CD4-positive, alpha-beta memory T cell (primary cell): ENCODE data around the gene PSMD13. TPM values are rescaled to one million over a fixed set of nuclear protein-coding genes. Genes with fewer than 3 reads are reported as not detected.

ENCODE experiments used
- CTCF ChIA-PET: fragments of 350-600 bp; sonication (Branson Sonifier 250); formaldehyde crosslinking; loops from one replicate; lab custom pipeline; 2021; ENCODE audit warnings: inconsistent platforms; ENCODE audit not compliant: partially characterized antibody; lab: Charles Lee
- POLR2A ChIA-PET: fragments of 350-600 bp; sonication (Branson Sonifier 250); formaldehyde crosslinking; loops from one replicate; lab custom pipeline; 2021; ENCODE audit not compliant: partially characterized antibody; lab: Charles Lee
- DNase-seq, 5 donors: peaks; one replicate each; pipeline versions ENCODE4 v3.0.0 to v3.0.0-alpha.2; 2020 to 2022; ENCODE audit warnings: mixed read lengths in 1 of 5
- H3K27ac ChIP-seq: one replicate; pipeline ENCODE4 v1.7.0; 2013; ENCODE audit warnings: low read depth, low read length
- H3K27me3 ChIP-seq: 2 replicates; pipeline ENCODE4 v1.7.0; 2013; ENCODE audit warnings: mild to moderate bottlenecking, low read length, moderate library complexity; ENCODE audit not compliant: insufficient read depth
- H3K36me3 ChIP-seq: 2 replicates; pipeline ENCODE4 v1.7.0; 2013; ENCODE audit warnings: mild to moderate bottlenecking, low read length, moderate library complexity; ENCODE audit not compliant: insufficient read depth
- H3K4me1 ChIP-seq: 2 replicates; pipeline ENCODE4 v1.7.0; 2013; ENCODE audit warnings: mild to moderate bottlenecking, low read length, moderate library complexity; ENCODE audit not compliant: insufficient read depth
- H3K4me3 ChIP-seq, 2 donors: one replicate each; pipeline ENCODE4 v1.7.0; 2013; ENCODE audit warnings: low read length in 2 of 2, mild to moderate bottlenecking in 1 of 2
- H3K9me3 ChIP-seq, 2 donors: one replicate each; pipeline ENCODE4 v1.7.0; 2013; ENCODE audit warnings: low read length in 2 of 2, control low read depth in 1 of 2; ENCODE audit not compliant: control insufficient read depth in 1 of 2
- H3K27ac Mint-ChIP-seq, 7 donors: one replicate each; pipeline ENCODE4 v1.8.0; 2020 to 2021; ENCODE audit warnings: mixed read lengths in 7 of 7, mild to moderate bottlenecking in 6 of 7, inconsistent platforms in 3 of 7, moderate library complexity in 3 of 7
- H3K27me3 Mint-ChIP-seq, 2 donors: one replicate each; pipeline ENCODE4 v1.8.0; 2020 to 2021; ENCODE audit warnings: mixed read lengths in 2 of 2
- H3K36me3 Mint-ChIP-seq, 2 donors: one replicate each; pipeline ENCODE4 v1.8.0; 2020 to 2021; ENCODE audit warnings: mixed read lengths in 2 of 2, inconsistent platforms in 1 of 2, mild to moderate bottlenecking in 1 of 2
- H3K4me1 Mint-ChIP-seq, 4 donors: one replicate each; pipeline ENCODE4 v1.8.0; 2020 to 2021; ENCODE audit warnings: mixed read lengths in 4 of 4, mild to moderate bottlenecking in 1 of 4
- H3K4me3 Mint-ChIP-seq, 8 donors: one replicate each; pipeline ENCODE4 v1.8.0; 2020 to 2021; ENCODE audit warnings: mixed read lengths in 8 of 8, mild to moderate bottlenecking in 7 of 8, moderate library complexity in 6 of 8, inconsistent platforms in 3 of 8
- H3K9me3 Mint-ChIP-seq, 8 donors: one replicate each; pipeline ENCODE4 v1.8.0; 2020 to 2021; ENCODE audit warnings: mixed read lengths in 8 of 8, mild to moderate bottlenecking in 5 of 8, inconsistent platforms in 3 of 8, moderate library complexity in 1 of 8
- intact Hi-C: fragments of 100-400 bp; cut with micrococcal nuclease; formaldehyde crosslinking; loops from one replicate; pipeline ENCODE4 v1.15.1; 2023
- polyA plus RNA-seq, 2 donors: library from polyadenylated mRNA; unstranded; fragments of 300-500 nt; fragmentation: Illumina TruSeq; gene quantifications; one replicate each; pipeline ENCODE4 v1.2.3, GENCODE V29; 2021
- total RNA-seq, 2 experiments: library from RNA; stranded (reverse); gene quantifications; one replicate each; pipeline ENCODE4 v1.2.3, GENCODE V29; 2021

PSMD13 gene
- total and polyA plus RNA-seq, 4 experiments from 2014 or later: 99.9 to 247 (median 143) TPM

- peaks cover 55% of the 10 kb centered on the region for H3K36me3 ChIP-seq
- Mint-ChIP-seq H3K9me3 (peaks cover 0 to 3% (median 0%) of the 10 kb centered on the region in 8 donors), H3K27me3 (no peaks in the 10 kb centered on the region), H3K27ac (peak overlapping the region in 4 of 7 donors; percentile 51 to 79 (median 76)), H3K36me3 (peaks cover 26 to 79% of the 10 kb centered on the region in 2 donors), H3K4me1 (peaks cover 2 to 37% (median 20%) of the 10 kb centered on the region in 4 donors), H3K4me3 (peak overlapping the region in 2 of 8 donors; percentile 26 to 62)
- H3K27me3 ChIP-seq: no peaks in the 10 kb centered on the region
- H3K9me3 ChIP-seq: no peaks in the 10 kb centered on the region
- no peak for DNase-seq
- CTCF ChIA-PET: no interaction called here
- H3K4me1 ChIP-seq: peaks cover 19% of the 10 kb centered on the region
- no peak overlapping the region for H3K4me3 ChIP-seq
- H3K27ac ChIP-seq: no peak overlapping the region
- intact Hi-C loops: no loop called here
- POLR2A ChIA-PET: interaction anchor here (0.7 to 1.7 kb wide), 4 partner anchors 11 to 75 kb away, joined by 3 to 7 read pairs (median 4); no protein-coding TSS in a partner anchor
Observed at GRCh38 chr11:211741-212140, 25.0 kb upstream of the PSMD13 start.

GRCh38 chr11:212150-213100 is 24.4 kb upstream of the PSMD13 start:
- intact Hi-C loops: no loop called here
- no peaks in the 10 kb centered on the region for H3K9me3 ChIP-seq
- H3K27ac ChIP-seq: no peak overlapping the region
- ChIA-PET POLR2A (interaction anchor here (0.7 to 1.7 kb wide), 6 partner anchors 10 to 204 kb away, joined by 3 to 7 read pairs (median 4); partner anchors contain the start of gene PSMD13), CTCF (interaction anchor here (0.6 to 1.2 kb wide), 2 partner anchors 25 to 235 kb away, joined by 3 read pairs; partner anchors contain the start of gene PSMD13)
- no peaks in the 10 kb centered on the region for H3K27me3 ChIP-seq
- H3K36me3 ChIP-seq: peaks cover 55% of the 10 kb centered on the region
- Mint-ChIP-seq H3K36me3 (peaks cover 26 to 74% of the 10 kb centered on the region in 2 donors), H3K9me3 (peaks cover 0 to 3% (median 0%) of the 10 kb centered on the region in 8 donors), H3K4me1 (peaks cover 2 to 32% (median 18%) of the 10 kb centered on the region in 4 donors), H3K27me3 (no peaks in the 10 kb centered on the region), H3K27ac (peak overlapping the region in 3 of 7 donors; percentile 48 to 77 (median 51)), H3K4me3 (no peak overlapping the region)
- H3K4me3 ChIP-seq: no peak overlapping the region
- no peak for DNase-seq
- peaks cover 19% of the 10 kb centered on the region for H3K4me1 ChIP-seq

- Histone ChIP-seq H3K4me3 (no peak overlapping the region), H3K36me3 (peaks cover 55% of the 10 kb centered on the region), H3K27me3 (no peaks in the 10 kb centered on the region), H3K27ac (no peak overlapping the region), H3K9me3 (no peaks in the 10 kb centered on the region), H3K4me1 (peaks cover 19% of the 10 kb centered on the region)
- H3K27me3 Mint-ChIP-seq: no peaks in the 10 kb centered on the region
- H3K9me3 Mint-ChIP-seq: peaks cover 0 to 2% (median 0%) of the 10 kb centered on the region in 8 donors
- H3K36me3 Mint-ChIP-seq: peaks cover 26 to 74% of the 10 kb centered on the region in 2 donors
- peaks cover 2 to 29% (median 15%) of the 10 kb centered on the region in 4 donors for H3K4me1 Mint-ChIP-seq
- ChIA-PET CTCF (interaction anchor here (1.2 kb wide), 1 partner anchor 24 kb away, joined by 3 read pairs; the partner anchor contains the start of gene PSMD13), POLR2A (interaction anchor here (1.3 to 1.7 kb wide), 3 partner anchors 24 to 203 kb away, joined by 3 to 4 read pairs (median 4); partner anchors contain the start of gene PSMD13)
- intact Hi-C loops: no loop called here
- DNase-seq: no peak
- H3K4me3 Mint-ChIP-seq: peak overlapping the region in 1 of 8 donors; percentile 43
- H3K27ac Mint-ChIP-seq: peak overlapping the region in 3 of 7 donors; percentile 41 to 85 (median 53)
Observed at GRCh38 chr11:213111-213510, 23.7 kb upstream of the PSMD13 start.

- no peaks in the 10 kb centered on the region for H3K9me3 ChIP-seq
- peaks cover 55% of the 10 kb centered on the region for H3K36me3 ChIP-seq
- intact Hi-C loops: no loop called here
- no peak overlapping the region for H3K27ac ChIP-seq
- H3K4me3 ChIP-seq: no peak overlapping the region
- Mint-ChIP-seq H3K4me1 (peaks cover 2 to 27% (median 11%) of the 10 kb centered on the region in 4 donors), H3K36me3 (peaks cover 26 to 69% of the 10 kb centered on the region in 2 donors), H3K4me3 (no peak overlapping the region), H3K27me3 (no peaks in the 10 kb centered on the region), H3K27ac (peak overlapping the region in 2 of 7 donors; percentile 24 to 46), H3K9me3 (peaks cover 0 to 2% (median 0%) of the 10 kb centered on the region in 8 donors)
- ChIA-PET POLR2A (interaction anchor here (1.3 to 1.4 kb wide), 2 partner anchors 23 to 202 kb away, joined by 3 to 4 read pairs; partner anchors contain the start of gene PSMD13), CTCF (interaction anchor here (1.2 kb wide), 1 partner anchor 23 kb away, joined by 3 read pairs; the partner anchor contains the start of gene PSMD13)
- DNase-seq: no peak
- peaks cover 17% of the 10 kb centered on the region for H3K4me1 ChIP-seq
- no peaks in the 10 kb centered on the region for H3K27me3 ChIP-seq
Observed at GRCh38 chr11:214083-214482, 22.7 kb upstream of the PSMD13 start.

- Histone ChIP-seq H3K36me3 (peaks cover 41% of the 10 kb centered on the region), H3K4me1 (peaks cover 2% of the 10 kb centered on the region), H3K27ac (no peak overlapping the region), H3K9me3 (no peaks in the 10 kb centered on the region), H3K27me3 (no peaks in the 10 kb centered on the region), H3K4me3 (no peak overlapping the region)
- Mint-ChIP-seq H3K9me3 (peaks cover 0 to 2% (median 0%) of the 10 kb centered on the region in 8 donors), H3K4me1 (peaks cover 1 to 12% (median 3%) of the 10 kb centered on the region in 4 donors), H3K27ac (peak overlapping the region in 3 of 7 donors; percentile 22 to 44 (median 30)), H3K27me3 (no peaks in the 10 kb centered on the region), H3K36me3 (peaks cover 30 to 65% of the 10 kb centered on the region in 2 donors), H3K4me3 (no peak overlapping the region)
- intact Hi-C loops: no loop called here
- DNase-seq: no peak
- POLR2A ChIA-PET: interaction anchor here (1.1 to 1.6 kb wide), 4 partner anchors 9 to 191 kb away, joined by 3 to 7 read pairs (median 4); partner anchors contain the start of genes BET1L and RIC8A
- CTCF ChIA-PET: interaction anchor here (1.0 kb wide), 1 partner anchor 15 kb away, joined by 4 read pairs; no protein-coding TSS in a partner anchor
Observed at GRCh38 chr11:215581-216037, 21.2 kb upstream of the PSMD13 start.

- no peak overlapping the region for H3K4me3 ChIP-seq
- Mint-ChIP-seq H3K27ac (peak overlapping the region in 3 of 7 donors; percentile 15 to 30 (median 22)), H3K4me3 (no peak overlapping the region), H3K27me3 (no peaks in the 10 kb centered on the region), H3K36me3 (peaks cover 26 to 58% of the 10 kb centered on the region in 2 donors), H3K4me1 (peaks cover 1 to 8% (median 2%) of the 10 kb centered on the region in 4 donors), H3K9me3 (peaks cover 0 to 2% (median 0%) of the 10 kb centered on the region in 8 donors)
- H3K27ac ChIP-seq: no peak overlapping the region
- POLR2A ChIA-PET: interaction anchor here (1.1 to 1.6 kb wide), 3 partner anchors 8 to 63 kb away, joined by 3 to 7 read pairs (median 5); partner anchors contain the start of genes BET1L and RIC8A
- no peaks in the 10 kb centered on the region for H3K9me3 ChIP-seq
- intact Hi-C loops: no loop called here
- H3K4me1 ChIP-seq: no peaks in the 10 kb centered on the region
- peaks cover 34% of the 10 kb centered on the region for H3K36me3 ChIP-seq
- CTCF ChIA-PET: interaction anchor here (1.0 to 1.1 kb wide), 3 partner anchors 14 to 88 kb away, joined by 3 to 4 read pairs (median 4); no protein-coding TSS in a partner anchor
- DNase-seq: no peak
- no peaks in the 10 kb centered on the region for H3K27me3 ChIP-seq
Observed at GRCh38 chr11:216081-216974, 20.4 kb upstream of the PSMD13 start.
